Upper lobe of left lung (tissue), 6 donors: ENCODE results near the gene RPS6KL1. TPM values are rescaled to one million over a fixed set of nuclear protein-coding genes. Genes with fewer than 3 reads are reported as not detected.

Experiments
- ATAC-seq, 2 donors: fragments of 200-7000 bp; cut with Tn5 transposase; one replicate each; pipeline ENCODE4 v1.9.1; 2022; ENCODE audit warnings: mild to moderate bottlenecking in 2 of 2, moderate library complexity in 2 of 2; ENCODE audit not compliant: low FRiP score in 2 of 2
- DNase-seq, 2 donors: peaks; one replicate each; pipeline ENCODE4 v3.0.0-alpha.2; 2019 to 2020
- H3K27ac ChIP-seq, 4 donors: fragments of 200-600 bp; sonication (generic); one replicate each; pipeline ENCODE4 v1.5.1; 2016 to 2019
- H3K27me3 ChIP-seq, 4 donors: fragments of 200-600 bp; sonication (generic); one replicate each; pipeline ENCODE4 v1.5.1; 2017 to 2019
- H3K36me3 ChIP-seq, 4 donors: fragments of 200-600 bp; sonication (generic); one replicate each; pipeline ENCODE4 v1.5.1; 2016 to 2019
- H3K4me1 ChIP-seq, 4 donors: fragments of 200-600 bp; sonication (generic); one replicate each; pipeline ENCODE4 v1.5.1; 2018 to 2019
- H3K4me3 ChIP-seq, 4 donors: fragments of 200-600 bp; sonication (generic); one replicate each; pipeline ENCODE4 v1.5.1; 2017 to 2019; ENCODE audit warnings: mild to moderate bottlenecking in 2 of 4, moderate library complexity in 1 of 4
- H3K9me3 ChIP-seq, 4 donors: fragments of 200-600 bp; sonication (generic); one replicate each; pipeline ENCODE4 v1.5.1; 2018 to 2019
- EP300 ChIP-seq, 4 donors: sonication (generic); formaldehyde crosslinking; IDR thresholded peaks; one replicate each; pipeline ENCODE4 v1.5.1; 2017; ENCODE audit warnings: antibody characterized with exemption in 4 of 4, control low read depth in 2 of 4
- POLR2A ChIP-seq, 4 donors: fragments of 450-650 bp; IDR thresholded peaks; one replicate each; pipeline ENCODE4 v1.5.1; 2016 to 2017; ENCODE audit warnings: antibody characterized with exemption in 4 of 4, mild to moderate bottlenecking in 2 of 4
- POLR2AphosphoS5 ChIP-seq, 2 donors: sonication (generic); formaldehyde crosslinking; IDR thresholded peaks; one replicate each; pipeline ENCODE4 v1.5.1; 2017; ENCODE audit warnings: antibody characterized with exemption in 2 of 2
- WGBS, 2 donors: methylation state at CpG; one replicate each; pipeline ENCODE4 v1.1.5; 2017 to 2018; 5-methylcytosine and 5-hydroxymethylcytosine counted together
- total RNA-seq, 6 donors: library from RNA; depleted of rRNA in 4 of 6; stranded (reverse); fragments of >200 nt in 4 of 6; gene quantifications; one replicate each; pipeline versions ENCODE4 v1.1.0 to v1.2.1, GENCODE V29; 2016 to 2021
- TF ChIP-seq, protein P1 (sequence below), 6 experiments: fragments of 450-650 bp in 4 of 6; fragments of 200-600 bp in 2 of 6; sonication (generic) in 2 of 6; IDR thresholded peaks; one replicate each; pipeline ENCODE4 v1.5.1; 2016 to 2019; ENCODE audit warnings: antibody characterized with exemption in 6 of 6
- donor health status: DM: no; HTN: no; CAD: no; lungs with moderate emphysema.
- donor health status: DM: no; HTN: yes; CAD: no; lungs with severe emphysema.

RPS6KL1 gene
- total RNA-seq, 6 donors from 2014 or later, result 3.4 to 29.3 (median 7.3) TPM

DNA sequence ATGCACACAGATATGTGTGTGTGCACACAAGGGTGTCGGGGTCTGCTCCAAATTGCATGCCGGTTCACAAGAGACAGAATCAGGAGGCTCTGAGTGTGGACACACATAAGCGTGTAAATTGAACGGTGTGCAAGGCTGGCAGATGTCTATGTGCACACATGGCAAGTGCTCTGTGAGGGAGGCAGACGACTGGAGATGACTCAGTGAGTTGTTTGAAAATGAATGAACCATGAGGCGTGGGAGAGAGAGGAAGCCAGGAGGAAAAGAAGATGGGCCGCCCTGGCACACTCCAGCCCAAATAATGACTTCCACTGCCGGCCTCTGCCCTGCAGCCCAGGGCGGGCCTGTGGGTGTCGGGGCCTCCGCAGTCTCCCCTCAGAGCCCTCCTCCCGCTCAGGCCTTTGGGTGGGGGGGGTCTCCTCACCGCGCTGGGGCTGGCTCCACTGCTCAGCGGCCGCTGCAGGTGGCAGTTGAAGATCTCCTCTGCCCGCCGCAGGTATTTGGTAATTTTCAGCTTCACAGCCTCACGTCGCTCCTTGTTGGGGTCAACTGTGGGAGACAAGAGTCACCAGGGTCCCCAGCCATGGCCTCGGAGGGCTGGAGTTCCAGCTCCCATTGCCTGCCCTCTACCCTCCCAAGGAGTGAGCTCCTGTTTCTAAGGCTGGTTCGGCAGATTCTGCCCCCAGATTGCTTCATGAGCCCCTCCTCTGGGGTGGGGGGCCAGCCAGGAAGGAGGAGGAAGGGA lies 3.5 kb downstream of the RPS6KL1 start:
- WGBS, 2 donors, result 82 to 95% methylated on average over 18 to 19 of the region's 22 CpGs
- no peak overlapping the region for H3K4me3 ChIP-seq
- H3K27ac ChIP-seq, result no peak overlapping the region
- no peaks in the 10 kb centered on the region for H3K9me3 ChIP-seq
- TF ChIP-seq EP300 (IDR thresholded peaks at IDR 0.05), result no peak
- TF ChIP-seq, protein P1, sequence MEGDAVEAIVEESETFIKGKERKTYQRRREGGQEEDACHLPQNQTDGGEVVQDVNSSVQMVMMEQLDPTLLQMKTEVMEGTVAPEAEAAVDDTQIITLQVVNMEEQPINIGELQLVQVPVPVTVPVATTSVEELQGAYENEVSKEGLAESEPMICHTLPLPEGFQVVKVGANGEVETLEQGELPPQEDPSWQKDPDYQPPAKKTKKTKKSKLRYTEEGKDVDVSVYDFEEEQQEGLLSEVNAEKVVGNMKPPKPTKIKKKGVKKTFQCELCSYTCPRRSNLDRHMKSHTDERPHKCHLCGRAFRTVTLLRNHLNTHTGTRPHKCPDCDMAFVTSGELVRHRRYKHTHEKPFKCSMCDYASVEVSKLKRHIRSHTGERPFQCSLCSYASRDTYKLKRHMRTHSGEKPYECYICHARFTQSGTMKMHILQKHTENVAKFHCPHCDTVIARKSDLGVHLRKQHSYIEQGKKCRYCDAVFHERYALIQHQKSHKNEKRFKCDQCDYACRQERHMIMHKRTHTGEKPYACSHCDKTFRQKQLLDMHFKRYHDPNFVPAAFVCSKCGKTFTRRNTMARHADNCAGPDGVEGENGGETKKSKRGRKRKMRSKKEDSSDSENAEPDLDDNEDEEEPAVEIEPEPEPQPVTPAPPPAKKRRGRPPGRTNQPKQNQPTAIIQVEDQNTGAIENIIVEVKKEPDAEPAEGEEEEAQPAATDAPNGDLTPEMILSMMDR (IDR thresholded peaks at IDR 0.05), result no peak
- no peak for TF ChIP-seq POLR2A (IDR thresholded peaks at IDR 0.05)
- TF ChIP-seq POLR2AphosphoS5 (IDR thresholded peaks at IDR 0.05), result no peak
- no peaks in the 10 kb centered on the region for H3K27me3 ChIP-seq
- peak in 1 of 2 donors; percentile 61 for DNase-seq
- ATAC-seq, result no peak
- no peaks in the 10 kb centered on the region for H3K36me3 ChIP-seq
- peaks cover 11 to 24% (median 15%) of the 10 kb centered on the region in 4 donors for H3K4me1 ChIP-seq

- Histone ChIP-seq H3K27ac (no peak overlapping the region), H3K9me3 (no peaks in the 10 kb centered on the region), H3K27me3 (no peaks in the 10 kb centered on the region), H3K4me3 (no peak overlapping the region), H3K36me3 (no peaks in the 10 kb centered on the region), H3K4me1 (peaks cover 7 to 21% (median 13%) of the 10 kb centered on the region in 4 donors)
- 92 to 95% methylated on average over 9 of the region's 9 CpGs for WGBS, 2 donors
- no peak for ATAC-seq
- peak in 1 of 2 donors; percentile 55 for DNase-seq
- TF ChIP-seq EP300 (IDR thresholded peaks at IDR 0.05), result no peak
Measured at GRCh38 chr14:74918380-74918779, 4.7 kb downstream of the RPS6KL1 start.

DNA sequence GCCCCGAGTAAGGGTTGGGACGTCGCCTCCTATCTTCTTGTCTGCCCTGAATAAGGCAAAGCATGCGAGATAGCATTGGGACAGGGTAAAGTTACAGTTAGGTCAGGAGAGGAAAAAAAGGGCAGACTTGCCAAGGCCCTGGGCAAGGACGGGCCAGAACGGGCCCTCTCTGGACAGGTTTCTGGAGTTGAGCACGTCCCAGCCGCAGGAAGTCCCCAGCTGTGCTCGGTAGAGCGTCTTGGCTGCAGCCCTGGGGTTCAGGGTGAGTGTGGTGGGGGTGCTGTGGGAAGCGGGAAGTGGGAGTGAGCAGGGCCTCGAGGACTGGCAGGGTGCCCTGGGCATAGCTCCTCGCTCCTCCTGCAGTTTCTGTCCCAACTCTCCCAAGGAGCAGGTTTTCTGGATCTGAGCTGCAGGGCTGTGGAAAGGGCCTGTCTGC lies 5.4 kb downstream of the RPS6KL1 start:
- H3K36me3 ChIP-seq, result no peaks in the 10 kb centered on the region
- DNase-seq (peak in 1 of 2 donors; percentile 63), ATAC-seq (peak in 1 of 2 donors; percentile 2)
- no peaks in the 10 kb centered on the region for H3K27me3 ChIP-seq
- peak overlapping the region in 3 of 4 donors; percentile 25 to 51 (median 48) for H3K27ac ChIP-seq
- peak in 1 of 2 donors; percentile 20 for TF ChIP-seq POLR2AphosphoS5 (IDR thresholded peaks at IDR 0.05)
- TF ChIP-seq, protein P1 (IDR thresholded peaks at IDR 0.05), result no peak
- 53 to 56% methylated on average over 13 of the region's 13 CpGs for whole genome bisulfite sequencing, 2 donors
- peaks cover 2 to 14% (median 7%) of the 10 kb centered on the region in 4 donors for H3K4me1 ChIP-seq
- no peak overlapping the region for H3K4me3 ChIP-seq
- H3K9me3 ChIP-seq, result no peaks in the 10 kb centered on the region

DNA sequence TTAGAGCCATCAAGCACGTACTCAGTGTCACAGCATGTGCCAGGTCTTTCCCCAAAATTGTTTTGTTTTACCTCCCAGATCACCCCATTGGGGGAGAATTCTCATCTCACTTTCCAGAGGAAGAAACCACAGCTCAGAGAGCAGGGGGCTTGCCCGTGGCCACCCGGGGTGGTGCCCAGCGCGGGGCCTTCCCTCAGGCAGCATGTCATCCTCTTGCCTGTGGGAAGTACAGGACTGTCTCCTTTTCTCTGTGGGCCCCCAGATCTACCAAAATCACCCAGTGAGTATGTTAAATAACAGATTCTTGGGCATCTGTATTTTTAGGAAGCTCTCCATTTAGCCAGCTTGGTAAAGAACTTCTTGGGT lies 5.9 kb downstream of the RPS6KL1 start:
- TF ChIP-seq, protein P1 (IDR thresholded peaks at IDR 0.05), result no peak
- TF ChIP-seq POLR2A (IDR thresholded peaks at IDR 0.05) (no peak), EP300 (IDR thresholded peaks at IDR 0.05) (no peak), POLR2AphosphoS5 (IDR thresholded peaks at IDR 0.05) (no peak)
- Histone ChIP-seq H3K9me3 (no peaks in the 10 kb centered on the region), H3K4me1 (peaks cover 0 to 11% (median 6%) of the 10 kb centered on the region in 4 donors), H3K27ac (peak overlapping the region in 3 of 4 donors; percentile 25 to 51 (median 48)), H3K36me3 (no peaks in the 10 kb centered on the region), H3K27me3 (no peaks in the 10 kb centered on the region), H3K4me3 (no peak overlapping the region)
- no peak for ATAC-seq
- 94% methylated on average over 5 of the region's 5 CpGs for WGBS, 2 donors
- DNase-seq, result peak in 1 of 2 donors; percentile 58

DNA sequence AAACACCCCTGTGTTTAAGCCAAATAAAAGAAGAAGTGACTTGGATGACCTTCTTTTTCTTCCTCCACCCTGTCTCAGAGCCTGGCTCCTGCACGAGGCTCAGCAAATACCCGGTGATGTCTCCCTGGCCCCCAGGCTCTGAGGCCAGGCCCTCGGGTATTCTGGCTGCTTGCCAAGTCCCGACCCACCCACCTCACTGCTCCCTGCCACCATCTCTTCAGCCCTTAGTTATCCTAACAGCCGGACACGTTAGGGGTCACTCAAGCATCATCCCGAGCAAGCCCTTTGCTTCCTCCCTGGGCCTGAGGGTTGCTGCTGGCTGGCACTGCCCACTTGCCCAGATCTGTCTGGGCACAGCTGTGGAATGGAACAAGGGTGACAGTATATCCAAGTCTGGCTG lies 7.2 kb downstream of the RPS6KL1 start:
- Histone ChIP-seq H3K4me1 (peaks cover 0 to 11% (median 6%) of the 10 kb centered on the region in 4 donors), H3K36me3 (no peaks in the 10 kb centered on the region), H3K27me3 (no peaks in the 10 kb centered on the region), H3K4me3 (no peak overlapping the region), H3K9me3 (no peaks in the 10 kb centered on the region), H3K27ac (no peak overlapping the region)
- DNase-seq, result no peak
- ATAC-seq, result no peak
- TF ChIP-seq, protein P1 (IDR thresholded peaks at IDR 0.05), result no peak
- 54 to 55% methylated on average over 7 of the region's 7 CpGs for WGBS, 2 donors
